Neural progenitor cell (in vitro differentiated cells): Measurements from ENCODE around the gene SNCG.

ENCODE experiments used
- CTCF ChIP-seq: fragments of 200-600 bp; sonication (generic); IDR thresholded peaks from 2 replicates; pipeline ENCODE4 v1.5.1; 2017; ENCODE audit warnings: antibody characterized with exemption, mild to moderate bottlenecking
- EZH2phosphoT487 ChIP-seq: fragments of 200-600 bp; sonication (generic); IDR thresholded peaks from 2 replicates; pipeline ENCODE4 v1.6.1; 2017; ENCODE audit warnings: antibody characterized with exemption

GRCh38 chr10:86952106-86952505, 6.3 kb upstream of the SNCG start:
- TF ChIP-seq CTCF, result no peak
- no peak for TF ChIP-seq EZH2phosphoT487
